Measurements from ENCODE around the gene HAVCR2. TPM values are rescaled to one million over a fixed set of nuclear protein-coding genes. Genes with fewer than 3 reads are reported as not detected.

HAVCR2 gene
- total RNA-seq = 1 to 10 TPM; 1.3 to 3.1 TPM

DNA sequence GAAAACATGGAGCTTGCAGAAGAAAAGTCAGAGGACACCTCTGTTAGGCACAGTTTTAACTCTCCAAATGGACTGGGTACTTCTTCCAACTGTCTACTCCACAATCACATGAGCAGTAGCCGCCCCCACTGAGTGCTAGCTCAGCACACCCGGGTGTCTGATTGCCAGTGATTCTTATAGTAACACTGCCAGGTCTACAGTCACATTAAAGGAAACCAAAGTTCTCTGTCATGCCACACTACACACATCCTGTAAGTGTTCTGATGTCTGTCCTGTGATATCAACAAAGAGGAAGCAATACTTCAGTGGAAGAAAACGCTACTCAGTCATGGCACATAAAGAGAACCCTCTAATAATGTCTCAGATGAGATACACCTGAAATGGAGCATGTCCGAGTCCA, at the start of gene HAVCR2:
Gene HAVCR2 (minus strand): TSS at position 69 of the 400 bp plus-strand sequence. CDS start 61 bp downstream, at position 8.
- H3K4me1 ChIP-seq = no peaks in the 10 kb centered on the region
- H3K9me3 ChIP-seq = no peaks in the 10 kb centered on the region
- H3K4me3 ChIP-seq = peak within 1 kb of the TSS; percentile 2
- intact Hi-C loops (cut with DNase I) = no loop called here
- peak within 1 kb of the TSS; percentile 36 for H3K27ac ChIP-seq
- peak; percentile 36 for DNase-seq
- H3K36me3 ChIP-seq = no peaks in the 10 kb centered on the region
- H3K9ac ChIP-seq (ENCODE audit: low read depth in 2 of 2, low read length in 2 of 2) = no peak within 1 kb of the TSS
- TF ChIP-seq, protein P1, sequence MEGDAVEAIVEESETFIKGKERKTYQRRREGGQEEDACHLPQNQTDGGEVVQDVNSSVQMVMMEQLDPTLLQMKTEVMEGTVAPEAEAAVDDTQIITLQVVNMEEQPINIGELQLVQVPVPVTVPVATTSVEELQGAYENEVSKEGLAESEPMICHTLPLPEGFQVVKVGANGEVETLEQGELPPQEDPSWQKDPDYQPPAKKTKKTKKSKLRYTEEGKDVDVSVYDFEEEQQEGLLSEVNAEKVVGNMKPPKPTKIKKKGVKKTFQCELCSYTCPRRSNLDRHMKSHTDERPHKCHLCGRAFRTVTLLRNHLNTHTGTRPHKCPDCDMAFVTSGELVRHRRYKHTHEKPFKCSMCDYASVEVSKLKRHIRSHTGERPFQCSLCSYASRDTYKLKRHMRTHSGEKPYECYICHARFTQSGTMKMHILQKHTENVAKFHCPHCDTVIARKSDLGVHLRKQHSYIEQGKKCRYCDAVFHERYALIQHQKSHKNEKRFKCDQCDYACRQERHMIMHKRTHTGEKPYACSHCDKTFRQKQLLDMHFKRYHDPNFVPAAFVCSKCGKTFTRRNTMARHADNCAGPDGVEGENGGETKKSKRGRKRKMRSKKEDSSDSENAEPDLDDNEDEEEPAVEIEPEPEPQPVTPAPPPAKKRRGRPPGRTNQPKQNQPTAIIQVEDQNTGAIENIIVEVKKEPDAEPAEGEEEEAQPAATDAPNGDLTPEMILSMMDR (IDR thresholded peaks at IDR 0.05) = no peak
- no peaks in the 10 kb centered on the region for H3K27me3 ChIP-seq

GRCh38 chr5:157157293-157157891, 48.5 kb upstream of the HAVCR2 start:
- intact Hi-C loops (cut with DNase I) = no loop called here
- Histone ChIP-seq H3K4me1 (no peaks in the 10 kb centered on the region), H3K4me3 (no peak overlapping the region), H3K36me3 (no peaks in the 10 kb centered on the region), H3K9ac (ENCODE audit: low read depth in 2 of 2, low read length in 2 of 2) (no peak overlapping the region), H3K9me3 (no peaks in the 10 kb centered on the region), H3K27ac (no peak overlapping the region), H3K27me3 (no peaks in the 10 kb centered on the region)
- DNase-seq = no peak
- TF ChIP-seq, protein P1 (IDR thresholded peaks at IDR 0.05) = no peak

GRCh38 chr5:157155297-157155696, 46.5 kb upstream of the HAVCR2 start:
- H3K36me3 ChIP-seq = no peaks in the 10 kb centered on the region
- no peak overlapping the region for H3K9ac ChIP-seq (ENCODE audit: low read depth in 2 of 2, low read length in 2 of 2)
- H3K9me3 ChIP-seq = no peaks in the 10 kb centered on the region
- no peaks in the 10 kb centered on the region for H3K4me1 ChIP-seq
- H3K27ac ChIP-seq = no peak overlapping the region
- intact Hi-C loops (cut with DNase I) = no loop called here
- TF ChIP-seq, protein P1 (IDR thresholded peaks at IDR 0.05) = no peak
- H3K4me3 ChIP-seq = no peak overlapping the region
- no peak for DNase-seq
- H3K27me3 ChIP-seq = no peaks in the 10 kb centered on the region

DNA sequence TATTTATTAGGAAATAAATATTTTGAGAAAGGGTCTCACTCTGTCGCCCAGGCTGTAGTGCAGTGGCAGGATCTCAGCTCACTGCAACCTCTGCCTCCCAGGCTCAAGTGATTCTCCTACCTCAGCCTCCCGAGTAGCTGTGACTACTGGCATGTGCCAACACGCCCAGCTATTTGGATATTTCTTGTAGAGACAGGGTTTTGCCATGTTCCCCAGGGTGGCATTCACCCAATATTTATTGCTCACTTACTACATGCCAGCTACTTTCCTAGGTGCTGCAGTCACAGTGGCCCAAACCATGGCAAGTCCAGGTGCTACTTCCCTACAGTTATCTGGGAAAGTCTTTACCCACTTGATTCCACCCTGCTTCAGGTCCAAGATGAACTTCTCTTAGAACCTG, 42.2 kb upstream of the HAVCR2 start:
- intact Hi-C loops (cut with DNase I) = no loop called here
- H3K9me3 ChIP-seq = no peaks in the 10 kb centered on the region

DNA sequence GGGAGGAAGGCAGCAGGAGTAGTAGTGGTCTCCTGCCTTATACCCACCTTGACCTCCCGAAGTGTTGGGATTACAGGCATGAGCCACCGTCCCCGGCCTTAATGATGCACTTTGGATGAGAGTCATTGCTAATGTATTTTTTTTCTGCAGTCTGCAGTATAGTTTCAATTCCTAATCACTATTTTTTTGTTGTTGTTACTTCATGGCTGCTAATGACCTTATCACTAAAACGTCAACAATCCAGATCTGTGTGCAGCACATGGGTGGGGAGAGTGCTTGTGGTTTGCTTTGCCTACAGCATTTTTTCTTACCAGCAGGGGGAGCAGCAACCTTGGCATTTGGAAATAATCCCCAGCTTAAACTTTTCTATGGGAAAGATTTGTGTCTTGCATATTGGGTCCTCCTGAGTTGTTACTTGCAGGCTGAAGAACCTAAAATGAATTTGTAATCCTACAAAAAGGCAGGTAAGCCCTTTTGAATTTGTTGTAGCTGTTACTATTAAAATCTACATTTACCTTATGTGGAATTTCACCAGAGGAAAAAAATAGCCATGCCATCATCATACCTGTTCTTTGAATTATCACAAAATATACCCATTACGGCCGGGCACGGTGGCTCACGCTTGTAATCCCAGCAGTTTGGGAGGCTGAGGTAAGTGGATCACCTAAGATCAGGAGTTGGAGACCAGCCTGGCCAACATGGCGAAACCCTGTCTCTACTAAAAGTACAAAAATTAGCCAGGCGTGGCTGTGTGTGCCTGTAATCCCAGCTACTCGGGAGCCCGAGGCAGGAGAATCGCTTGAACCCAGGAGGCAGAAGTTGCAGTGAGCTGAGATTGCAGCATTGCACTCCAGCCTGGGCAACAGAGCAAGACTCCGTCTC, 40.1 kb upstream of the HAVCR2 start:
- no peaks in the 10 kb centered on the region for H3K4me1 ChIP-seq
- H3K27me3 ChIP-seq = no peaks in the 10 kb centered on the region
- no peaks in the 10 kb centered on the region for H3K36me3 ChIP-seq
- no peak overlapping the region for H3K9ac ChIP-seq (ENCODE audit: low read depth in 2 of 2, low read length in 2 of 2)
- DNase-seq = peak; percentile 84
- TF ChIP-seq, protein P1 (IDR thresholded peaks at IDR 0.05) = peak; percentile 81
- no peak overlapping the region for H3K4me3 ChIP-seq
- H3K27ac ChIP-seq = no peak overlapping the region
- intact Hi-C loops (cut with DNase I) = loop anchor here (5.0 to 10.0 kb wide), 3 partner anchors 96 to 588 kb away; no protein-coding TSS in a partner anchor
- H3K9me3 ChIP-seq = no peaks in the 10 kb centered on the region

More for the DNA sequence above, 42.2 kb upstream of the HAVCR2 start:
- Histone ChIP-seq H3K27ac (no peak overlapping the region), H3K27me3 (no peaks in the 10 kb centered on the region), H3K4me3 (no peak overlapping the region), H3K9ac (ENCODE audit: low read depth in 2 of 2, low read length in 2 of 2) (no peak overlapping the region), H3K36me3 (no peaks in the 10 kb centered on the region), H3K4me1 (no peaks in the 10 kb centered on the region)
- TF ChIP-seq, protein P1 (IDR thresholded peaks at IDR 0.05) = no peak
- DNase-seq = no peak

Measured in colonic mucosa (tissue), 4 donors.